K562 (cell line): ENCODE measurements around the gene CADM2.

Experiments
- BHLHE40 ChIP-seq: IDR thresholded peaks from 2 replicates; pipeline ENCODE4 v1.6.1; 2011; ENCODE audit warnings: low read length, improper control_type of control experiment
- BRF1 ChIP-seq: IDR thresholded peaks from 3 replicates; pipeline ENCODE4 v1.6.1; 2011; ENCODE audit warnings: borderline replicate concordance, mild to moderate bottlenecking; ENCODE audit not compliant: insufficient read length; ENCODE audit errors: extremely low read depth
- CTCF ChIP-seq, 3 experiments: IDR thresholded peaks in 2 of 3; conservative IDR thresholded peaks in 1 of 3; 2 replicates each; pipeline ENCODE4 v1.5.1; 2011 to 2012; ENCODE audit warnings: low read length in 3 of 3, mild to moderate bottlenecking in 3 of 3, control low read depth in 2 of 3, improper control_type of control experiment in 1 of 3, inconsistent platforms in 1 of 3, low read depth in 1 of 3, mixed read lengths in 1 of 3, moderate library complexity in 1 of 3; ENCODE audit not compliant: insufficient read depth in 2 of 3
- ETV6 ChIP-seq, 3 experiments: fragments of 150-350 bp in 1 of 3; sonication (generic) in 1 of 3; formaldehyde crosslinking in 1 of 3; IDR thresholded peaks; 2 replicates each; pipeline versions ENCODE4 v1.6.1 to v1.8.0; 2014 to 2022; ENCODE audit warnings: borderline replicate concordance in 2 of 3, low read depth in 2 of 3, antibody characterized with exemption in 1 of 3, low read length in 1 of 3, mild to moderate bottlenecking in 1 of 3, missing genetic modification reagents in 1 of 3
- NR2C2 ChIP-seq, 2 experiments: fragments of 200-800 bp in 1 of 2; sonication (Bioruptor generic) in 1 of 2; sonication (generic) in 1 of 2; formaldehyde crosslinking in 1 of 2; IDR thresholded peaks; 2 replicates each; pipeline versions ENCODE4 v1.6.1 to v1.8.0; 2016 to 2022; ENCODE audit warnings: mild to moderate bottlenecking in 1 of 2, missing compliant biosample characterization in 1 of 2, missing genetic modification characterization in 1 of 2, missing genetic modification reagents in 1 of 2
- PPARD ChIP-seq: fragments of 250-450 bp; sonication (Bioruptor Pico); IDR thresholded peaks from 2 replicates; pipeline ENCODE4 v1.8.0; 2022; ENCODE audit warnings: inconsistent platforms, mild to moderate bottlenecking, moderate library complexity
- ZNF324 ChIP-seq: fragments of 250-450 bp; sonication (Bioruptor Pico); IDR thresholded peaks from 2 replicates; pipeline ENCODE4 v1.4.0; 2020; ENCODE audit warnings: mild to moderate bottlenecking
- ZNF407 ChIP-seq: fragments of 450-650 bp; IDR thresholded peaks from 2 replicates; pipeline ENCODE4 v1.6.1; 2016; ENCODE audit warnings: low read depth

GRCh38 chr3:85189731-85190130, 230.9 kb downstream of the CADM2 start:
- TF ChIP-seq BRF1 (no peak), BHLHE40 (no peak), PPARD (no peak), ZNF324 (CRISPR knock-in tag) (no peak), CTCF (IDR thresholded peaks at IDR 0.05 in 2 of 3, conservative IDR thresholded peaks at IDR 0.05 in 1 of 3; ENCODE audit: insufficient read depth in 2 of 3, low read depth in 1 of 3, low read length in 3 of 3) (no peak), ZNF407 (no peak), NR2C2 (CRISPR knock-in tag; IDR thresholded peaks at IDR 0.05) (no peak), NR2C2 (tag; IDR thresholded peaks at IDR 0.05) (no peak), ETV6 (IDR thresholded peaks at IDR 0.05; ENCODE audit: borderline replicate concordance in 1 of 2, low read depth in 2 of 2, low read length in 1 of 2) (no peak), ETV6 (CRISPR knock-in tag; IDR thresholded peaks at IDR 0.05; ENCODE audit: borderline replicate concordance) (no peak)
